ENCODE results near the gene MICU1.
"Not testable (repeated sequence)": the region's sequence is repeated elsewhere in the genome, so short reads cannot be mapped to it uniquely, and the experiment has no call there.

The MICU1 gene

GRCh38 chr10:72409167-72409566 lies 216.7 kb downstream of the MICU1 start:
- TF ChIP-seq CTCF (IDR thresholded peaks at IDR 0.05; ENCODE audit: poor library complexity, severe bottlenecking), result no peak
- Histone ChIP-seq H3K4me1 (ENCODE audit: insufficient read depth, poor library complexity, severe bottlenecking) (no peaks in the 10 kb centered on the region), H3K4me3 (ENCODE audit: severe bottlenecking) (no peak overlapping the region), H3K36me3 (ENCODE audit: low read depth) (no peaks in the 10 kb centered on the region; the same call in 1 of the 2 replicates), H3K27ac (ENCODE audit: poor library complexity, severe bottlenecking) (no peak overlapping the region), H3K9me3 (ENCODE audit: severe bottlenecking) (no peaks in the 10 kb centered on the region), H3K27me3 (ENCODE audit: insufficient read depth, poor library complexity, severe bottlenecking) (no peaks in the 10 kb centered on the region)
- DNase-seq (ENCODE audit: low spot score), result no peak
- ATAC-seq (ENCODE audit: low read depth), result no peak

- no peak overlapping the region for H3K27ac ChIP-seq (ENCODE audit: poor library complexity, severe bottlenecking)
- H3K36me3 ChIP-seq (ENCODE audit: low read depth), result no peaks in the 10 kb centered on the region
- no peaks in the 10 kb centered on the region for H3K9me3 ChIP-seq (ENCODE audit: severe bottlenecking)
- ATAC-seq (ENCODE audit: low read depth) (no peak), DNase-seq (ENCODE audit: low spot score) (no peak)
- TF ChIP-seq CTCF (IDR thresholded peaks at IDR 0.05; ENCODE audit: poor library complexity, severe bottlenecking), result no peak
- no peaks in the 10 kb centered on the region for H3K27me3 ChIP-seq (ENCODE audit: insufficient read depth, poor library complexity, severe bottlenecking)
- H3K4me1 ChIP-seq (ENCODE audit: insufficient read depth, poor library complexity, severe bottlenecking), result no peaks in the 10 kb centered on the region
- no peak overlapping the region for H3K4me3 ChIP-seq (ENCODE audit: severe bottlenecking)
These were observed 217.8 kb downstream of the MICU1 start for GRCh38 chr10:72407927-72408600.

- no peaks in the 10 kb centered on the region for H3K27me3 ChIP-seq (ENCODE audit: insufficient read depth, poor library complexity, severe bottlenecking)
- no peaks in the 10 kb centered on the region for H3K36me3 ChIP-seq (ENCODE audit: low read depth)
- no peaks in the 10 kb centered on the region for H3K4me1 ChIP-seq (ENCODE audit: insufficient read depth, poor library complexity, severe bottlenecking)
- no peak overlapping the region for H3K27ac ChIP-seq (ENCODE audit: poor library complexity, severe bottlenecking)
- ATAC-seq (ENCODE audit: low read depth), result no peak
- DNase-seq (ENCODE audit: low spot score), result no peak
- H3K9me3 ChIP-seq (ENCODE audit: severe bottlenecking), result no peaks in the 10 kb centered on the region
- no peak for TF ChIP-seq CTCF (IDR thresholded peaks at IDR 0.05; ENCODE audit: poor library complexity, severe bottlenecking)
- no peak overlapping the region for H3K4me3 ChIP-seq (ENCODE audit: severe bottlenecking)
These were observed 218.4 kb downstream of the MICU1 start for GRCh38 chr10:72407471-72407870.

GRCh38 chr10:72395581-72395980 lies 230.3 kb downstream of the MICU1 start:
- H3K9me3 ChIP-seq (ENCODE audit: severe bottlenecking); H3K27ac ChIP-seq (ENCODE audit: poor library complexity, severe bottlenecking); DNase-seq (ENCODE audit: low spot score); H3K27me3 ChIP-seq (ENCODE audit: insufficient read depth, poor library complexity, severe bottlenecking); ATAC-seq (ENCODE audit: low read depth); H3K4me1 ChIP-seq (ENCODE audit: insufficient read depth, poor library complexity, severe bottlenecking); H3K4me3 ChIP-seq (ENCODE audit: severe bottlenecking); H3K36me3 ChIP-seq (ENCODE audit: low read depth): not testable (repeated sequence)

- H3K36me3 ChIP-seq (ENCODE audit: low read depth), result no peaks in the 10 kb centered on the region
- H3K4me3 ChIP-seq (ENCODE audit: severe bottlenecking), result no peak overlapping the region
- no peak overlapping the region for H3K27ac ChIP-seq (ENCODE audit: poor library complexity, severe bottlenecking)
- H3K9me3 ChIP-seq (ENCODE audit: severe bottlenecking), result no peaks in the 10 kb centered on the region
- DNase-seq (ENCODE audit: low spot score) (no peak), ATAC-seq (ENCODE audit: low read depth) (no peak)
- H3K27me3 ChIP-seq (ENCODE audit: insufficient read depth, poor library complexity, severe bottlenecking), result no peaks in the 10 kb centered on the region
- no peaks in the 10 kb centered on the region for H3K4me1 ChIP-seq (ENCODE audit: insufficient read depth, poor library complexity, severe bottlenecking)
- no peak for TF ChIP-seq CTCF (IDR thresholded peaks at IDR 0.05; ENCODE audit: poor library complexity, severe bottlenecking)
These were observed 233.3 kb downstream of the MICU1 start for GRCh38 chr10:72392571-72392970.
